Measurements from ENCODE around the gene IFT74.

Gene IFT74

GRCh38 chr9:27037499-27037898 lies 81.3 kb downstream of the IFT74 start (continued):
- TF ChIP-seq TSHZ1 (tag by site-specific recombination; IDR thresholded peaks at IDR 0.05; ENCODE audit: borderline replicate concordance) = no peak
- TF ChIP-seq ZNF16 (tag by site-specific recombination; IDR thresholded peaks at IDR 0.05; ENCODE audit: low read depth) = no peak
- no peak for TF ChIP-seq ZNF24 (tag by site-specific recombination; IDR thresholded peaks at IDR 0.05)
- no peak for TF ChIP-seq PRDM1 (tag by site-specific recombination; IDR thresholded peaks at IDR 0.05)
- TF ChIP-seq ZNF223 (tag by site-specific recombination; IDR thresholded peaks at IDR 0.05) = no peak

GRCh38 chr9:27041746-27042145 lies 85.5 kb downstream of the IFT74 start:
- no peaks in the 10 kb centered on the region for H3K9me3 ChIP-seq (ENCODE audit: control insufficient read depth, insufficient read depth, low read depth, low read length)
- H3K4me3 ChIP-seq (ENCODE audit: low read depth, low read length) = no peak overlapping the region
- H3K4me1 ChIP-seq (ENCODE audit: control insufficient read depth, insufficient read depth, low read length) = no peaks in the 10 kb centered on the region
- POLR2A ChIA-PET = no interaction called here
- CTCF ChIA-PET = interaction anchor here (2.2 kb wide), 1 partner anchor 9 kb away, joined by 4 read pairs; no protein-coding TSS in a partner anchor
- H3K27ac ChIP-seq (ENCODE audit: extremely low read depth, low read depth, low read length) = no peak overlapping the region
- TF ChIP-seq SP3 (tag by site-specific recombination; IDR thresholded peaks at IDR 0.05) = no peak
- no peak for TF ChIP-seq ZNF549 (tag by site-specific recombination; IDR thresholded peaks at IDR 0.05)
- no peak for TF ChIP-seq ZNF518A (tag by site-specific recombination; conservative IDR thresholded peaks at IDR 0.05; ENCODE audit: low read depth)
- peaks cover 0 to 11% of the 10 kb centered on the region in 2 experiments; a peak in 2 of 3 replicates for H3K36me3 ChIP-seq (ENCODE audit: control insufficient read depth in 2 of 2, insufficient read depth in 1 of 2, low read length in 2 of 2)

- Histone ChIP-seq H3K36me3 (ENCODE audit: control insufficient read depth in 2 of 2, insufficient read depth in 1 of 2, low read length in 2 of 2) (peaks cover 0 to 8% of the 10 kb centered on the region in 2 experiments; a peak in 2 of 3 replicates), H3K9me3 (ENCODE audit: control insufficient read depth, insufficient read depth, low read depth, low read length) (no peaks in the 10 kb centered on the region), H3K4me3 (ENCODE audit: low read depth, low read length) (no peak overlapping the region), H3K4me1 (ENCODE audit: control insufficient read depth, insufficient read depth, low read length) (no peaks in the 10 kb centered on the region), H3K27ac (ENCODE audit: extremely low read depth, low read depth, low read length) (no peak overlapping the region)
- POLR2A ChIA-PET = no interaction called here
- no peak for TF ChIP-seq ZNF311 (tag by site-specific recombination; IDR thresholded peaks at IDR 0.05; ENCODE audit: borderline replicate concordance)
- TF ChIP-seq ZNF140 (tag by site-specific recombination; IDR thresholded peaks at IDR 0.05) = no peak
- TF ChIP-seq ZNF404 (tag by site-specific recombination; IDR thresholded peaks at IDR 0.05) = no peak
- TF ChIP-seq YY2 (tag by site-specific recombination; IDR thresholded peaks at IDR 0.05) = no peak
- TF ChIP-seq HIC1 (tag by site-specific recombination; IDR thresholded peaks at IDR 0.05) = no peak
- no peak for TF ChIP-seq ZNF19 (tag by site-specific recombination; IDR thresholded peaks at IDR 0.05; ENCODE audit: low read depth)
- CTCF ChIA-PET = interaction anchor here (2.2 kb wide), 1 partner anchor 9 kb away, joined by 4 read pairs; no protein-coding TSS in a partner anchor
These were observed 86.3 kb downstream of the IFT74 start for GRCh38 chr9:27042476-27042875.

Data from HEK293 (cell line).